ENCODE results near the gene CACNA1B.

The CACNA1B gene

GRCh38 chr9:137986268-137987099 lies 108.9 kb downstream of the CACNA1B start:
- DNase-seq (ENCODE audit: low spot score) = no peak

DNA sequence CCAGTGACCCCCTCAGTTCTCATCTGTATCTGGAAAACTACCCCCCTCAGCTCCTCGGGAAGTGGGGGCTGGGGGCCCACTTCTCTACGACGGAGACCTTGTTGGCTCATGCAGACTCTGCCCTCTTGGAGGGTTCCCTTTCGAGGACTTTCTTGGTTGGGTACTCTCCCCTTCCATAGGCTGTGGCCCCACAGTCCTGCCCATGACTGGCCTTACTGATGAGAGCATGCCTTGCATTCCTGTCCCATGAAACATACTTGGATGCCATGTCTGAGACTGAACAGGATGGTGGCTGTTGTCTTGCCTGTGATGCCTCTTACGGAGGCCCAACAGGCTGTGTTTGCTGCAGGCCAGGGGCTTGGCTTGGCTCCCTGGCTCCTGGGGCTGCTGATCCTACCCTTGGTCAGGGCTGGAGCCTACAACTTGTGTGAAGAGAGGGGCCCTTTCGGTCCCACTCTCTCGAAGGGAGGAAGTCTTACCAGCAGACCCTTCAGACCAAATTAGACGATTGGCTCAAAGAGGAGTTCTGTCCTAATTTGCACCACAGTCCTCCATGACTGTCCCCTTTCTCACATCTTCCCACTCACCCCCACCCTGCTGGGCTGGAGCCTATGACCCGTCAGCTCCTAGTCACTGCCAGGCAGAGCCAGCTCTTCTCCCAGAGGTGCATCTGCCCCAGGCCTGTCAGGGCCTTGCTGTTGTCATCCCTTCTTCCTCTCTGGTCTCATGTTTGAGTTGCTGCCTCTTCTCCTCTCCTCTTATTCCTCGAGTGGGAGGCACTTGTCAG lies 109.9 kb downstream of the CACNA1B start:
- peak; percentile 56 for DNase-seq (ENCODE audit: low spot score)

DNA sequence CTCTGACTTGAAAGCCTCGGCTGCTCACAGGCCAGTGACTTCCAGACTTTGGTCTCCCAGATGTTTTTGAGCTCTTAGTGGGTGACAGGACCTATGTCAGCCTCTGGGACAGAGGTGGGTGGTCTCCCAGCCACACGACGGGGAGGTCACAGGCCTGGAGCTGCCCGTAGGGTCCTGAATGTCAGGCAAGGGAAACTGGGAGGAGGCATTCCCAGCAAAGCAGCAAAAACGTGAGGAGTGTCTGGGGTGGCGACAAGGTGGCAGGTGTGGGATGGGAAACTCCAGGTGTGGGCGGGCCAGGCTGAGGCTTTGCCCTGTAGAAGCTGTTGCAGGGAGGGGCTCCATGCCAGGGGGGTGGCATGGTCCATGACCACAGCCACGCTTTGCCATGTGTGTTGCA lies 110.5 kb downstream of the CACNA1B start:
- no peak for DNase-seq (ENCODE audit: low spot score)

DNA sequence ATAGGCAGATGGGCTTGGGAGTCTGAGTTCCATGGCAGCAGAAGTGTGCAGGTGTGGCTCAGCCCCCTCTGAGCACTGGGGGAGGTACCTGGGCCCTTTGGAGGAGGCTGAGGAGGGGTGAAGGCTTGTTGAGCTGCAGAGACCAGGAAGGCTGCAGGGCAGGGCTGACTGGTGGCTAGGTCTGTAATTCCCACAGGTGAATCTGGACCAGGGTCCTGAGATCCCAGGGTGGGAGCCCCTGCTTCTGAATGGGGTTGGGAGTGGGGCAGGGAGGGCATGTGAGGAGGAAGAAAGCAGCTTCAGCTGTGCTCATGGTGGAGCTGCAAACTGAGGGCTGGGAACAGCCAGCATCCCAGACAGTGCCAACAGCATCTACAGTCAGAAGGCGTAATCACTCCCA lies 111.1 kb downstream of the CACNA1B start:
- no peak for DNase-seq (ENCODE audit: low spot score)

DNA sequence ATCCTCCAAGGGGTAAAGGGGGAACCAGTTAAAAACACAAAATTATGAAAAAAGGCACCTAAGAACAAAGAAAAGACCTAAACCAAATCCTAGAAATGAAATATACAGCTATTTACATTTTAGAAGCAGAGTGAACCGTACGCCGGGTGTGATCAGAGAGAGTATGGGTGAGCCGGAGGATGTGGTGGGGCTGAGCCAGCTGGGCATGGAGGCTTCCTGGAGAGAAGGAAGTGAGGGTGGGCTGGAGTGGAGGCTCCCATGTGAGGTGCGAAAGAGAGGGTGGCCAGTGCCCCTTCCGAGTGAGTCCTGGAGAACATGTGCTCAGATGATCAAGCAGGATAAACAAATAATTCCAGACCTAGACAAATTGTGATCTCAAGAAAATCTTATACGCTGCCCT lies 111.6 kb downstream of the CACNA1B start:
- DNase-seq (ENCODE audit: low spot score) = no peak

- DNase-seq (ENCODE audit: low spot score) = no peak
Measured at GRCh38 chr9:137989999-137990715, 112.6 kb downstream of the CACNA1B start.

- no peak for DNase-seq (ENCODE audit: low spot score)
Measured at GRCh38 chr9:138003485-138004190, 126.1 kb downstream of the CACNA1B start.

- DNase-seq (ENCODE audit: low spot score) = no peak
Measured at GRCh38 chr9:138006576-138007233, 129.1 kb downstream of the CACNA1B start.

- DNase-seq (ENCODE audit: low spot score) = no peak
Measured at GRCh38 chr9:138007566-138007917, 130.0 kb downstream of the CACNA1B start.

DNA sequence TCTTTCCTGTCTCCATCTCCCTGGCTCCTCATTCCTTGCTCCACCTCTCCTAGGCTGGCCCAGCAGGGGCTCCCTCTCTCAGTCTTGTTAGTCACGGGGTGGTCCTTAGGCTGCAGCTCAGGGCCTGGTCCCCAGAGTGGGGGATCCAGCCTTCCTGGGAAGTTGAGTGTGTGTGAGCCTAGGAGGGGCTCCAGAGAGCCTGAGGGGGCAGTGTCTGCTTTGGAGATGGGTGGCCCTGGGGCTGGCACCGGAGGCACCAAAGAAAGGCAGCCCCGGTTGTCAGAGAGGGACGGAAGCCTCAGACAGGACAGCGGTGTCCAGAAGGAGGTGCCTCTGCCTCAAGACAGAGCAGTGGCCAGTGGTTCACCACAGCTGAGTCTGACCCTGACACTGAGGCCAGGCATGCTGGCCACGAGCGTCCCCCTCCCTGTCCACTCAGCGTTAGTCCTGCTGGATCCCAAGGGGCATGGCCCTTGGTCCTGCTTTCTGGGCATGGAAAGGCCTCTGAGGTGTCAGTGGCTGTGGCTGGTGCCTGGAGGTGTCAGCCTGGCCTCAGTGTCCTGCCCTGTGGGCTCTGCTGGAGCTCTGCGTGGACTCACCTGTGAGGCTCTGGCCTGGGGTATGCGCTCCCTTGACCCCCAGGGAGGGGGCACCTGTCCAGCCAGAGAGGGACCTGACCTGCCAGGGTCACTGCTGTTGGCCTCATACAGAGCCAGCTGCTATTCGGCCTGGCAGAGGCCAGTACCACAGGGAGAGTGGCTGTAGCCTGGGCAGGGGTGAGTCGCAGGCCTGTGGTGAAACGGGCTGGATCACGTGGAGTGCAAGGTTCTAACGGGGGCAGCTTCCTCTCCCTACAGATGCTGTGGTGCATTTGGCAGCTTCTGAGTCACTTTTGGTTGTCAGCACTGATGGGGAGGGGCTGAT lies 130.6 kb downstream of the CACNA1B start:
- peak; percentile 5 for DNase-seq (ENCODE audit: low spot score)

DNA sequence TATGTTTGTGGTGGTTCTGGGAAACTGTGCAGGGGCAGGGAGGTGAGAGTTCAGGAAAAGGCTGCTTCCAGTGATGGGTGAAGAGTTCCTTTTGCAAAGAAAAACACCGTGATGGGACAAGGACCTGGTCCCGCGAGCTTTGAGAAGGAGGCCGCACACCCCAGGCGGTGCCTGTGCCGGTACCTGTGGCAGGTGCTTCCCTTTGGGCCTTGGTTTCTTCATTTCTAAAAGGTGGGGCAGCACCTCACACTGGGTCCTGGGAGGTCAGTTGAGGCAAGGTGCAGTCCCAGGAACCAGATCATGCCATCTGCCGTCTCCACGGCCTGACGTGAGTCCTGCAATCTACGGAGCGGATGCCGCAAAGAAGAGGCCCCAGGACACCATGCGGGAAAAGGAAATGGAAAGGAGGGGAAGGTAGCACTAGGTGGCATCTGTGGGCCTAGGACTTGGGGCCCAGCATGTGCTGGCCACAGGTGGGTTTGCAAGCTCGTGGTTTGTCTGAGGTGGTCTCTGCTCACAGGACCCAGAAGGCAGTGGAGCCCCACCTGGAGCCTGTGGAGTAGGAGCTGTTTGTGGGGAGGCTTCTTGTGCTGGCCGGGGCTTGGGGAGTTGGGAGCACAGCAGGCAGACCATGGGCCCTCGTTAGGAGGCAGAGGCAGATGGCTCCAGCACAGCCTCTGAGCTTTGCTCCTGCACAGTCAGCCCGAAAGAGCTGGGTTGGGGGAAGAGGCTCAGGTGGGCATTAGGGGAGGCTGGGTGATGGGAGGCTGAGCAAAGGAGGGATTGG lies 131.6 kb downstream of the CACNA1B start:
- no peak for DNase-seq (ENCODE audit: low spot score)

- no peak for DNase-seq (ENCODE audit: low spot score)
Measured at GRCh38 chr9:138009803-138010690, 132.5 kb downstream of the CACNA1B start.

DNA sequence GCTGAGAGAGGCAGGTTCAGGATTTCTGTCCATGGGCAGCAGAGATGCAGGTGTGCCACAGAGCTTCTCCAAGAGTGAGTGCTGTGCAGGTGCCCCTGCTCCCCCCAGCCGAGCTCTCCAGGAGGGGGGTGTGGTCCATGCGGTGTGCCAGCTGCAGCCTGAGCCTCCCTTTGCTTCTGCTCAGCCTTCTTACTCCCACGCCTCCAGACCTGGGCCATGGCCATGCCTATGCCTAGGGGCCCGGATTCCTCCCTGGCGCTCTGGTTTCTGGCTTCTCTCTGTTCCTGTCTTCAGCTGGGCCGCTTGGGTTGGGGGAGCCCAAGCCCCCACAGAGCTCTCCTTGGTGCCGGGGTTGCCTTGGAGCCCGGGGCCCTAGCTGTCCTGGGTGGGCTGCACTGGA lies 133.3 kb downstream of the CACNA1B start:
- no peak for DNase-seq (ENCODE audit: low spot score)

DNA sequence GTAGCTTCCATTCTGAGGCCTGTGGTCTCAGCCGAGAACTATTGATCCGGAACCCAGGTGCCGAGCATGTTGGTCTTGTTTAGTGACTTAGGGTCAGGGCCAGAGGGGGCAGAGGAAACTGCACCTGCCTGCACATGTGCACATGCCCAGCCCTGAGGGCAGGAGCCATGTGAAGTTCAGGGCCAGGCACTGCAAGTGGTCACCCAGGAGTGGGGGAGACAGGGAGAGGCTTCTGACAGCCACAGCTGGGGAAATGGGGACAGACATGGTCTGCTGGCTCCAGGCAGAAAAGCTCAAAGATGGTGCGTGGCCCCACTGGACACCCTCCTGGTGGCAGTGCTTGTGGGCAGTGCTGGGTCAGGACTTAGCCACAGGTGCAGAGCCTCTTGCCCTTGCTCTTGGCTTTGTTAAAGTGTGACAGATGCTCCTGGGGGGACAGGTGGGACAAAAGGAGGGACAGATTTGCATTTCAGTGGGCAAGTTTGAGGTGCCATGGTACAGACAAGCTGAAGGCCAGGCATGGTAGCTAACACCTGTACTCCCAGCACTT lies 134.4 kb downstream of the CACNA1B start:
- no peak for DNase-seq (ENCODE audit: low spot score)

GRCh38 chr9:138013273-138013672 lies 135.7 kb downstream of the CACNA1B start:
- no peak for DNase-seq (ENCODE audit: low spot score)

DNA sequence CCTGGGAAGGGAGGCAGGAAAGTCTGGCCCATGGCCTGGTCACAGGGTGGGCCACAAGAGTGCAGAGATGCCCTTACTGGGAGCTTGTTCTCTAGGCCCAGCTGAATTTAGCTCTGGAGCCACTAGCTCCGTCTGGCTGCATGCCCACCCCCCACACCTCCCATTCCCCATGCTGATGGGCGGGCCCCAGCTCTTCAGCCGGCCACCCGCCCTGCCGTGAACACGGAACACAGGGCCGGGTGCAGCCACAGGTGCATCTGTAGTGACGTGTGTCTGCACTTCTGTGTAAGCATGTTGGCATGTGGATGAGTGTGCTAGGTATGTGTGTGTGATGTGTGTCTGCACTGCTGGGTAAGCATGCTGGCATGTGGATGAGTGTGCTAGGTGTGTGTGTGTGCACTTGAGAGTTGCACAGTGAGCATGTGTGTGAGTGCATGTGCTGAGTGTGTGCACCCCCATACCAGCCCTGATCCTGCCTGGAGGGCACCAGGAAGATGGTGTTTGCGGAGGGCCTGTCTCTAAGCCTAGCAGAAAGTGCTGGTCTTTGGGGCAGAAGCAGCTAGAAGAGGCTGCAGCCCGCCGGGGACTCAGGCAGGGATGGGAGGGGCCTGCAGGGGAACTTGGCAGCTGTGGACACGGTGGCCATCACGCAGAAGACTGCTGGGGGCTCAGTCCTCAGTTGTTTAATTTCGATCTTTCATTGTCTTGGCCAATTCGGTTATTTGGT lies 136.4 kb downstream of the CACNA1B start:
- DNase-seq (ENCODE audit: low spot score) = no peak

DNA sequence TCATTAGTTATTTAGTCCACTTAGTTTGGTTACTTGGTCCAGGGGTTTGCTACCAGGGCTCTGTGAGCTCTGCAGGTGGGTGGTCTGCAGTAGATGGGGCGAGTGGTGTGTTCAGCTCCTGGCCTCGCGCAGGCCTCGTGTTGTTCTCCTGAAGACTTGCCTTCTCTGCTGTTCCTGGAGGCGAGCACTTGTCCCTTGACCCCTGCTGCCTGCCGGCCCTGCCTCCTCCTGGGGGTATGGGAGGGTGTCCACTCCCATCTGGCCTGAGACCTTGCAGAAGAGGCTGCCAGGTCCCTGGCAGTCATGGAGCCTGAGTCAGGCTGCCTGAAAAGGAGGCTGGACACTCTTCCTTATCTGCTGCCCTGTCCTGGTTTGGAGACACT lies 137.0 kb downstream of the CACNA1B start:
- no peak for DNase-seq (ENCODE audit: low spot score)

Data from kidney tubule cell (primary cell).